GM23338 (cell line): Measurements from ENCODE around the gene PRDM4. TPM values are rescaled to one million over a fixed set of nuclear protein-coding genes. Genes with fewer than 3 reads are reported as not detected.

Experiments
- ATAC-seq: fragments of 200-7000 bp; cut with Tn5 transposase; 3 replicates; pipeline ENCODE4 v1.9.1; 2020
- DNase-seq: peaks from one replicate; pipeline ENCODE4 v3.0.0-alpha.2; 2015; ENCODE audit warnings: low spot score
- H2AFZ ChIP-seq: fragments of 200-600 bp; sonication (generic); 2 replicates; pipeline ENCODE4 v1.8.0; 2016; ENCODE audit warnings: antibody characterized with exemption, mild to moderate bottlenecking, moderate library complexity
- H3F3A ChIP-seq: fragments of 200-600 bp; sonication (generic); replicated peaks from 2 replicates; pipeline ENCODE4 v1.8.0; 2017; ENCODE audit warnings: antibody characterized with exemption, mixed run types, low read depth
- H3K27ac ChIP-seq: fragments of 200-600 bp; sonication (generic); 2 replicates; pipeline ENCODE4 v1.6.1; 2016; ENCODE audit warnings: low read depth
- H3K27me3 ChIP-seq: fragments of 200-600 bp; sonication (generic); 2 replicates; pipeline ENCODE4 v1.8.0; 2016; ENCODE audit warnings: mild to moderate bottlenecking, mixed run types, moderate library complexity; ENCODE audit not compliant: insufficient read depth
- H3K36me3 ChIP-seq: fragments of 200-600 bp; sonication (generic); 2 replicates; pipeline ENCODE4 v1.8.0; 2016; ENCODE audit warnings: mild to moderate bottlenecking; ENCODE audit not compliant: insufficient read depth
- H3K4me1 ChIP-seq: fragments of 200-600 bp; sonication (generic); 2 replicates; pipeline ENCODE4 v1.8.0; 2016; ENCODE audit warnings: mild to moderate bottlenecking, moderate library complexity; ENCODE audit not compliant: insufficient read depth
- H3K4me2 ChIP-seq: fragments of 200-600 bp; sonication (generic); 2 replicates; pipeline ENCODE4 v1.7.1; 2017; ENCODE audit warnings: mixed run types
- H3K4me3 ChIP-seq: fragments of 200-600 bp; sonication (generic); 2 replicates; pipeline ENCODE4 v1.6.1; 2016; ENCODE audit warnings: mixed run types
- H3K79me2 ChIP-seq: fragments of 200-600 bp; sonication (generic); replicated peaks from 2 replicates; pipeline ENCODE4 v1.8.0; 2017; ENCODE audit warnings: mild to moderate bottlenecking; ENCODE audit not compliant: insufficient read depth
- H3K9me2 ChIP-seq: fragments of 200-600 bp; sonication (generic); 2 replicates; pipeline ENCODE4 v1.8.0; 2017; ENCODE audit not compliant: insufficient read depth
- H4K20me1 ChIP-seq: fragments of 200-600 bp; sonication (generic); replicated peaks from 2 replicates; pipeline ENCODE4 v1.8.0; 2017; ENCODE audit warnings: mild to moderate bottlenecking; ENCODE audit not compliant: insufficient read depth
- H3K27ac Mint-ChIP-seq: 2 replicates; pipeline ENCODE4 v1.8.0; 2020; ENCODE audit warnings: inconsistent platforms, mild to moderate bottlenecking, moderate library complexity, mixed read lengths
- H3K27me3 Mint-ChIP-seq: 3 replicates; pipeline ENCODE4 v1.8.0; 2022; ENCODE audit warnings: low read depth, mild to moderate bottlenecking, moderate library complexity, mixed read lengths, inconsistent platforms; ENCODE audit not compliant: insufficient read depth, poor library complexity
- H3K36me3 Mint-ChIP-seq: 3 replicates; pipeline ENCODE4 v1.8.0; 2021; ENCODE audit warnings: low read depth, mild to moderate bottlenecking, inconsistent platforms, moderate library complexity, mixed read lengths
- H3K4me1 Mint-ChIP-seq: 3 replicates; pipeline ENCODE4 v1.8.0; 2020; ENCODE audit warnings: mild to moderate bottlenecking, inconsistent platforms, mixed read lengths
- H3K4me3 Mint-ChIP-seq: 3 replicates; pipeline ENCODE4 v1.8.0; 2021; ENCODE audit warnings: moderate library complexity, mild to moderate bottlenecking, inconsistent platforms, mixed read lengths
- H3K9me3 Mint-ChIP-seq: 3 replicates; pipeline ENCODE4 v1.8.0; 2020; ENCODE audit warnings: moderate library complexity, mild to moderate bottlenecking, inconsistent platforms, mixed read lengths
- CREB1 ChIP-seq: fragments of 250-450 bp; sonication (Bioruptor Pico); IDR thresholded peaks from 2 replicates; pipeline ENCODE4 v1.5.0; 2020; ENCODE audit warnings: low read depth, mild to moderate bottlenecking, moderate library complexity
- CTCF ChIP-seq, 2 experiments: fragments of 200-600 bp in 1 of 2; sonication (generic) in 1 of 2; conservative IDR thresholded peaks; 2 replicates each; pipeline versions ENCODE4 v1.5.1 to v1.6.1; 2016 to 2017; ENCODE audit warnings: antibody characterized with exemption in 2 of 2, low read depth in 2 of 2, mild to moderate bottlenecking in 2 of 2, moderate library complexity in 1 of 2
- ETS1 ChIP-seq: IDR thresholded peaks from 2 replicates; pipeline ENCODE4 v1.6.1; 2016; ENCODE audit warnings: antibody characterized with exemption
- EZH2 ChIP-seq: fragments of 200-600 bp; sonication (generic); IDR thresholded peaks from one replicate; pipeline ENCODE4 v1.8.0; 2017; ENCODE audit warnings: antibody characterized with exemption, mild to moderate bottlenecking, low read depth; ENCODE audit not compliant: unreplicated experiment
- EZH2phosphoT487 ChIP-seq: fragments of 200-600 bp; sonication (generic); IDR thresholded peaks from one replicate; pipeline ENCODE4 v1.8.1; 2018; ENCODE audit warnings: antibody characterized with exemption; ENCODE audit not compliant: unreplicated experiment
- JUNB ChIP-seq: IDR thresholded peaks from one replicate; pipeline ENCODE4 v1.6.1; 2016; ENCODE audit warnings: antibody characterized with exemption; ENCODE audit not compliant: unreplicated experiment
- NANOG ChIP-seq: IDR thresholded peaks from 2 replicates; pipeline ENCODE4 v1.6.1; 2016; ENCODE audit warnings: antibody characterized with exemption, borderline replicate concordance
- POLR2AphosphoS5 ChIP-seq: IDR thresholded peaks from 2 replicates; pipeline ENCODE4 v1.6.1; 2016; ENCODE audit warnings: antibody characterized with exemption, low read depth
- REST ChIP-seq: IDR thresholded peaks from one replicate; pipeline ENCODE4 v1.6.1; 2018; ENCODE audit warnings: antibody characterized with exemption; ENCODE audit not compliant: unreplicated experiment
- STAT1 ChIP-seq: IDR thresholded peaks from one replicate; pipeline ENCODE4 v1.6.1; 2016; ENCODE audit warnings: antibody characterized with exemption; ENCODE audit not compliant: unreplicated experiment
- ZNF114 ChIP-seq: fragments of 250-450 bp; sonication (Bioruptor Pico); IDR thresholded peaks from 2 replicates; pipeline ENCODE4 v1.5.0; 2020; ENCODE audit warnings: mild to moderate bottlenecking, moderate library complexity
- ZNF331 ChIP-seq: fragments of 250-450 bp; sonication (Bioruptor Pico); IDR thresholded peaks from 2 replicates; pipeline ENCODE4 v1.5.0; 2020; ENCODE audit warnings: low read depth, mild to moderate bottlenecking, moderate library complexity
- ZNF462 ChIP-seq: fragments of 250-450 bp; sonication (Bioruptor Pico); IDR thresholded peaks from 2 replicates; pipeline ENCODE4 v1.5.0; 2020; ENCODE audit warnings: mild to moderate bottlenecking, moderate library complexity
- polyA plus RNA-seq: library from polyadenylated mRNA; unstranded; fragments of >200 nt; fragmentation: Nextera tagmentation; extraction: Ambion mirVana; gene quantifications from 2 replicates; pipeline ENCODE4 v1.2.1, GENCODE V29; 2016
- total RNA-seq: library from RNA; depleted of rRNA; stranded (reverse); fragments of >200 nt; shearing (Covaris generic); gene quantifications from 2 replicates; pipeline ENCODE4 v1.2.3, GENCODE V29; 2014

PRDM4 gene
- total and polyA plus RNA-seq, 2 experiments from 2014 or later = 4.9 to 17.1 TPM

GRCh38 chr12:107718606-107719005, 42.3 kb downstream of the PRDM4 start:
- Histone ChIP-seq H3K4me3 (no peak overlapping the region), H4K20me1 (no peaks in the 10 kb centered on the region; the same call in 1 of the 2 replicates), H3K36me3 (peaks cover 13% of the 10 kb centered on the region), H3K27ac (no peak overlapping the region), H3K79me2 (no peaks in the 10 kb centered on the region), H3K4me2 (no peak overlapping the region), H3F3A (no peaks in the 10 kb centered on the region), H2AFZ (no peak overlapping the region), H3K9me2 (peaks cover 3% of the 10 kb centered on the region; the same call in 1 of the 2 replicates), H3K27me3 (no peaks in the 10 kb centered on the region), H3K4me1 (no peaks in the 10 kb centered on the region)
- H3K27me3 Mint-ChIP-seq = no peaks in the 10 kb centered on the region
- TF ChIP-seq ZNF114 (CRISPR knock-in tag) = no peak
- no peak for TF ChIP-seq ZNF462 (CRISPR knock-in tag)
- TF ChIP-seq POLR2AphosphoS5 = no peak
- no peak for TF ChIP-seq ETS1
- TF ChIP-seq CREB1 (CRISPR knock-in tag) = no peak
- no peak for TF ChIP-seq EZH2phosphoT487
- TF ChIP-seq CTCF (conservative IDR thresholded peaks at IDR 0.05; ENCODE audit: low read depth in 2 of 2) = no peak
- no peak for TF ChIP-seq JUNB
- TF ChIP-seq NANOG = no peak
- no peak for TF ChIP-seq STAT1
- no peak for TF ChIP-seq REST
- TF ChIP-seq EZH2 = no peak
- TF ChIP-seq ZNF331 (CRISPR knock-in tag) = no peak
- ATAC-seq (no peak), DNase-seq (no peak)
- H3K36me3 Mint-ChIP-seq = peaks cover 23% of the 10 kb centered on the region; the same call in 2 of the 3 replicates
- H3K9me3 Mint-ChIP-seq = peaks cover 8% of the 10 kb centered on the region
- H3K4me3 Mint-ChIP-seq = no peak overlapping the region
- H3K4me1 Mint-ChIP-seq = no peaks in the 10 kb centered on the region
- H3K27ac Mint-ChIP-seq = no peak overlapping the region
